Osteoblast (primary cell): Measurements from ENCODE around the gene POLE. TPM values are rescaled to one million over a fixed set of nuclear protein-coding genes. Genes with fewer than 3 reads are reported as not detected.

Experiments used
- DNase-seq: peaks from one replicate; pipeline ENCODE4 v3.0.0; 2011; ENCODE audit warnings: low spot score, mixed read lengths; ENCODE audit not compliant: insufficient read length; ENCODE audit errors: missing footprints
- H2AFZ ChIP-seq: 2 replicates; pipeline ENCODE4 v1.6.0; 2011; ENCODE audit warnings: mild to moderate bottlenecking, low read length
- H3K27ac ChIP-seq: 2 replicates; pipeline ENCODE4 v1.5.1; 2011; ENCODE audit warnings: mild to moderate bottlenecking, low read depth, low read length, moderate library complexity
- H3K27me3 ChIP-seq: 2 replicates; pipeline ENCODE4 v1.6.0; 2012; ENCODE audit warnings: mild to moderate bottlenecking, control low read depth, inconsistent platforms, low read length, moderate library complexity; ENCODE audit not compliant: insufficient read depth
- H3K36me3 ChIP-seq: 2 replicates; pipeline ENCODE4 v1.5.1; 2011; ENCODE audit warnings: mild to moderate bottlenecking, low read length, control low read depth, moderate library complexity; ENCODE audit not compliant: insufficient read depth
- H3K4me1 ChIP-seq: 2 replicates; pipeline ENCODE4 v1.5.1; 2011; ENCODE audit warnings: mild to moderate bottlenecking, low read length, control low read depth, moderate library complexity; ENCODE audit not compliant: insufficient read depth
- H3K4me2 ChIP-seq: 2 replicates; pipeline ENCODE4 v1.6.0; 2011; ENCODE audit warnings: mild to moderate bottlenecking, low read length; ENCODE audit not compliant: insufficient read depth
- H3K4me3 ChIP-seq: fragments of 200-600 bp; sonication (generic); 3 replicates; pipeline ENCODE4 v1.5.1; 2012; ENCODE audit warnings: mild to moderate bottlenecking, low read length, inconsistent platforms; ENCODE audit not compliant: insufficient read depth
- H3K79me2 ChIP-seq: 2 replicates; pipeline ENCODE4 v1.6.0; 2012; ENCODE audit warnings: mild to moderate bottlenecking, low read length, control low read depth, inconsistent platforms; ENCODE audit not compliant: insufficient read depth
- H3K9me3 ChIP-seq: 2 replicates; pipeline ENCODE4 v1.5.1; 2011; ENCODE audit warnings: low read depth, low read length, control low read depth
- H4K20me1 ChIP-seq: 2 replicates; pipeline ENCODE4 v1.6.0; 2012; ENCODE audit warnings: mild to moderate bottlenecking, low read length, control low read depth; ENCODE audit not compliant: insufficient read depth
- total RNA-seq: library from RNA; depleted of rRNA; stranded (reverse); fragments of >200 nt; gene quantifications from 2 replicates; pipeline ENCODE4 v1.2.3, GENCODE V29; 2012
- TF ChIP-seq, protein P1 (sequence below): IDR thresholded peaks from 2 replicates; pipeline ENCODE4 v1.5.1; 2011; ENCODE audit warnings: mild to moderate bottlenecking, low read depth, low read length, moderate library complexity; ENCODE audit errors: extremely low read depth

The POLE gene
- total RNA-seq, 1 donor, result 15.2 TPM

DNA sequence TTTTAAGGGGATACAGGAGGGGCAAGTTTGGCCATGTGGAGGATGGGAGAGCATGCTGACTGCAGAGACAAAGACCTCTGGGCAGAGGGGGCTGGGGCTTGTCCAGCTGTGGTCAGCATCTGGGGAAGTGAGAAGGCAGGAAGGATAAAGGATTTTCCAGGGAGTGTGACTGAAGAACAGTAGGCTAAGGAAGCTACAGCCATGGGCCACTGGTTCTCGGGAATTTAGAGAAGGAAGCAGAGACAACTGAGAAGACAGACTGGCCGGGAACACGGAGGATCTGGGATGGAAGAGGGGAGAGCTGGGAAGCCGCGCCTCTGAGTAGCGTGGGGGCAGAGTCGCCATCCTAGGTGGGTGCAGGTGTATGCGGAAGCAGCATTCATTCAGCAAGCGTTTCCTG, 16.5 kb upstream of the POLE start:
- no peaks in the 10 kb centered on the region for H3K9me3 ChIP-seq
- H2AFZ ChIP-seq, result no peak overlapping the region
- no peak overlapping the region for H3K4me2 ChIP-seq
- no peak for DNase-seq
- H3K79me2 ChIP-seq, result no peaks in the 10 kb centered on the region
- no peaks in the 10 kb centered on the region for H3K27me3 ChIP-seq
- H3K27ac ChIP-seq, result no peak overlapping the region
- TF ChIP-seq, protein P1, sequence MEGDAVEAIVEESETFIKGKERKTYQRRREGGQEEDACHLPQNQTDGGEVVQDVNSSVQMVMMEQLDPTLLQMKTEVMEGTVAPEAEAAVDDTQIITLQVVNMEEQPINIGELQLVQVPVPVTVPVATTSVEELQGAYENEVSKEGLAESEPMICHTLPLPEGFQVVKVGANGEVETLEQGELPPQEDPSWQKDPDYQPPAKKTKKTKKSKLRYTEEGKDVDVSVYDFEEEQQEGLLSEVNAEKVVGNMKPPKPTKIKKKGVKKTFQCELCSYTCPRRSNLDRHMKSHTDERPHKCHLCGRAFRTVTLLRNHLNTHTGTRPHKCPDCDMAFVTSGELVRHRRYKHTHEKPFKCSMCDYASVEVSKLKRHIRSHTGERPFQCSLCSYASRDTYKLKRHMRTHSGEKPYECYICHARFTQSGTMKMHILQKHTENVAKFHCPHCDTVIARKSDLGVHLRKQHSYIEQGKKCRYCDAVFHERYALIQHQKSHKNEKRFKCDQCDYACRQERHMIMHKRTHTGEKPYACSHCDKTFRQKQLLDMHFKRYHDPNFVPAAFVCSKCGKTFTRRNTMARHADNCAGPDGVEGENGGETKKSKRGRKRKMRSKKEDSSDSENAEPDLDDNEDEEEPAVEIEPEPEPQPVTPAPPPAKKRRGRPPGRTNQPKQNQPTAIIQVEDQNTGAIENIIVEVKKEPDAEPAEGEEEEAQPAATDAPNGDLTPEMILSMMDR, result no peak
- no peak overlapping the region for H3K4me3 ChIP-seq
- H3K4me1 ChIP-seq, result no peaks in the 10 kb centered on the region
- no peaks in the 10 kb centered on the region for H4K20me1 ChIP-seq
- peaks cover 4% of the 10 kb centered on the region for H3K36me3 ChIP-seq

DNA sequence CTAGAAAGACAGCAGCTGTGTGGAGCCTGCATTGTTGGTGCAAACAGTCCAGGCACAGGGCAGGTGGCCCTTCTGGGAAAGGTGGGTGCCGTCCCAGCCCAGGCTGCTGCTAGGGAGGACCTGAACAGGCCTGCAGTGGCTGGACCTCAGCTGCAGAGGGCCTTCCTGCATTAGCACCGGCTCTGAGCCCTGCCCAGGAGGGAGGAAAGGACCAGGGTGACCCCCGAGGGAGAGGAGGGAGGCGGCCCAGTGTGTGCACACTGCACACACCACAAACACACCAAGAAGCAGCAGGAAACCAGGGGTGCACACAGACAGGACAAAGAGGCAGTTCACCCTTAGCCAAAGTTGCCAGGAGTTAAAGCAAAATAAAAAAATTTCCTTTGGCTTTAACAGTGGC, 15.5 kb upstream of the POLE start:
- no peaks in the 10 kb centered on the region for H4K20me1 ChIP-seq
- no peak overlapping the region for H2AFZ ChIP-seq
- TF ChIP-seq, protein P1, result no peak
- H3K27me3 ChIP-seq, result no peaks in the 10 kb centered on the region
- peaks cover 4% of the 10 kb centered on the region for H3K36me3 ChIP-seq
- no peak overlapping the region for H3K4me3 ChIP-seq
- no peaks in the 10 kb centered on the region for H3K9me3 ChIP-seq
- no peaks in the 10 kb centered on the region for H3K79me2 ChIP-seq
- no peaks in the 10 kb centered on the region for H3K4me1 ChIP-seq
- peak; percentile 68 for DNase-seq
- H3K27ac ChIP-seq, result no peak overlapping the region
- no peak overlapping the region for H3K4me2 ChIP-seq

DNA sequence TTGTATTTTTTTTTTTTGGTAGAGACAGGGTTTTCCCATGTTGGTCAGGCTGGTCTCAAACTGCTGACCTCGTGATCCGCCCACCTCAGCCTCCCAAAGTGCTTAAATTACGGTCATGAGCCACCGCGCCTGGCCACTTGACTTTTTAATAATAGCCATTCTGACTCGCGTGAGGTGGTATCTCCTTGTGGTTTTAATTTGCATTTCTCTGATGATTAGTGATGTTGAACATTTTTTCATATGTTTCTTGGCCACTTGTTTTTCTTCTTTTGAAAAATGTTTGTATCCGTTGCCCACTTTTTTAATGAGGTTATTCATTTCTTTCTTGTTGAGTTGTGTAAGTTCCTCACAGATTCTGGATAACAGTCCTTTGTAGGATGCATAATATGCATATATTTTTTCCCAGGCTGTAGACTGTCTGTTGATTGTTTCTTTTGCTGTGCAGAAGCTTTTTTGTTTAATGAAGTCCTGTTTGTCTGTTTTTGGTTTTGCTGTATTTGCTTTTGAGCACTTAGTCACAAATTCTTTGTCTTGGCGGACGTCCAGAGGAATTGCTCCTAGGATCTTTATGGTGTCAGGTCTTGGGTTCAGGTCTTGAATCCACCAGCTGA, 13.2 kb upstream of the POLE start:
- Histone ChIP-seq H3K36me3 (peaks cover 6% of the 10 kb centered on the region), H3K4me3 (no peak overlapping the region), H3K4me1 (no peaks in the 10 kb centered on the region), H4K20me1 (no peaks in the 10 kb centered on the region), H3K27ac (no peak overlapping the region), H2AFZ (no peak overlapping the region), H3K79me2 (no peaks in the 10 kb centered on the region), H3K9me3 (no peaks in the 10 kb centered on the region), H3K27me3 (no peaks in the 10 kb centered on the region), H3K4me2 (no peak overlapping the region)
- peak; percentile 55 for DNase-seq
- TF ChIP-seq, protein P1, result no peak

DNA sequence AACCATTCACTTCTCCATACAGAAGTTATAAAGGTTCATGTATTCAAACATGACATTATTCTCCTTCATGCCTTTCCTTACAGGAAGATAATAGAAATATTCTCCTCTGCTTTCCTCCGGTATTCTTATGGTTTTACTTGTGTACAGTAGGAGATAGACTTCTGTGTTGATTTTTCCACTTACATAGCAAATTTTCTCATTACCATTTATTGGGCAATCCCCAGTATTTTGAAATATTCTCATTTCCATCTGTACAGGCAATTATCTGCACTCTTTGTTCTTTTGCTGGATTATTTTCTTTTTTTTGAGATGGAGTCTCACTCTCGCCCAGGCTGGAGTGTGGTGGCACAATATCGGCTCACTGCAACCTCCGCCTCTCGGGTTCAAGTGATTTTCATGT, 11.2 kb upstream of the POLE start:
- no peak overlapping the region for H3K4me3 ChIP-seq
- TF ChIP-seq, protein P1, result no peak
- no peaks in the 10 kb centered on the region for H4K20me1 ChIP-seq
- H3K36me3 ChIP-seq, result peaks cover 3% of the 10 kb centered on the region
- no peak overlapping the region for H2AFZ ChIP-seq
- H3K9me3 ChIP-seq, result no peaks in the 10 kb centered on the region
- no peak for DNase-seq
- no peaks in the 10 kb centered on the region for H3K79me2 ChIP-seq
- H3K4me1 ChIP-seq, result no peaks in the 10 kb centered on the region
- H3K4me2 ChIP-seq, result no peak overlapping the region
- no peaks in the 10 kb centered on the region for H3K27me3 ChIP-seq
- no peak overlapping the region for H3K27ac ChIP-seq
